ENCODE results near the gene MECR. TPM values are rescaled to one million over a fixed set of nuclear protein-coding genes. Genes with fewer than 3 reads are reported as not detected.

MECR gene
- total RNA-seq, 1 experiment from 2014 or later = 42.9 TPM

DNA sequence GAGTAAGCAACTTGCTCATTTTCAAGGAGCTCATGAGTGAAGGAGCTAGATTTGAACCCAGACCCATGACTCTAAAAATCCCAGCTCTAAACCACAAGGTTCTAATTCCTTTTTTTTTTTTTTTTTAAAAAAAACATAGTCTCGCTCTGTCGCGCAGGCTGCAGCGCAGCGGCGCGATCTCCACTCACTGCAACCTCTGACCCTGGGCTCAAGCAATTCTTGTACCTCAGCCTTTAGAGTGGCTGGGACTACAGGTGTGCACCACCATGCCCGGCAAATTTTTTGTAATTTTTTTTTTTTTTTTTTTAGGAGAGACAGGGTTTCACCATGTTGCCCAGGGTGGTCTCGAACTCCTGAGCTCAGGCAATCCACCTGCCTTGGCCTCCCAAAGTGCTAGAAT, 62.8 kb downstream of the MECR start (continued):
- TF ChIP-seq YY1 (IDR thresholded peaks at IDR 0.05; ENCODE audit: extremely low read depth, insufficient replicate concordance, low read depth, low read length) (no peak), SP1 (IDR thresholded peaks at IDR 0.05; ENCODE audit: low read depth) (no peak), POLR2AphosphoS5 (IDR thresholded peaks at IDR 0.05; ENCODE audit: low read depth, low read length) (no peak), SRF (IDR thresholded peaks at IDR 0.05; ENCODE audit: low read depth) (no peak), TCF7L2 (IDR thresholded peaks at IDR 0.05; ENCODE audit: borderline replicate concordance, extremely low read depth, insufficient read depth, insufficient read length) (no peak)

DNA sequence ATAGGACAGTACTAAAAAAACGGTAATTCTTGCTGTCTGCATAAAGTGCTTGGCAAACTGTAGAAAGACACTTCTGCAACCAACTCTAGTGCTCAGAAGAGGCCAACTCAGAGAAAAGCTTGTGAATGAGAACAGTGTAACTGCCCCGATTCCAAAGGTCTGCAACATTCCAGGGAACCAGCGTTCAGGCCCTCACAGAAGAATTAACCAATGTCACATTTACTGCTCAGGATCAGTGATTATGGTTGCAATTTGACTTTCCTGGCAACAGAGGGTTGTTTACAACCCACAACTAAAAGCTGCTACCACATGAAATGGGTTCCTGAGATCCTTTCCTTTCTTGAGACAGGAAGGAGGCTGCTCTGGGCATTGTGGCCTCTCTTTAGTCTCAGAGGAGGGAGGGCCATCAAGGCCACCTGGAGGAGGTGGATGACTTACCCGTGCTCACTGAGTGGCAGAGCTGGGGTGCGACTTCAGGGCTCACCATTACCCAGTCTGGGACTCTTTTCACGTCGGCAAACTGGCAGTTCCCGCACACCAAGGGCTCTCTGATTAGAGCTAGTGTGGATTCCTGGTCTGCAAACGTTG, 64.3 kb downstream of the MECR start:
- peaks cover 52% of the 10 kb centered on the region for H4K20me1 ChIP-seq (ENCODE audit: insufficient read depth)
- POLR2A ChIA-PET = interaction anchor here (0.9 to 1.5 kb wide), 2 partner anchors 8 to 15 kb away, joined by 3 to 4 read pairs; partner anchors contain the start of gene SRSF4
- ATAC-seq = no peak
- no peak overlapping the region for H2AFZ ChIP-seq (ENCODE audit: low read depth, low read length, poor library complexity, severe bottlenecking)
- H3K27me3 ChIP-seq (ENCODE audit: insufficient read depth, low read length) = no peaks in the 10 kb centered on the region
- H3K79me2 ChIP-seq (ENCODE audit: insufficient read depth, low read length) = peaks cover 100% of the 10 kb centered on the region
- no peak overlapping the region for H3K4me3 ChIP-seq (replicated peaks in 1 of 2; ENCODE audit: low read depth in 1 of 2, low read length in 2 of 2)
- TF ChIP-seq SIN3A (IDR thresholded peaks at IDR 0.05; ENCODE audit: low read depth) (no peak), YY1 (IDR thresholded peaks at IDR 0.05; ENCODE audit: extremely low read depth, insufficient replicate concordance, low read depth, low read length) (no peak), RAD21 (IDR thresholded peaks at IDR 0.05; ENCODE audit: low read depth) (no peak), EZH2phosphoT487 (IDR thresholded peaks at IDR 0.05; ENCODE audit: borderline replicate concordance) (no peak), ZFX (IDR thresholded peaks at IDR 0.05) (no peak), SRF (IDR thresholded peaks at IDR 0.05; ENCODE audit: low read depth) (no peak), JUND (IDR thresholded peaks at IDR 0.05) (no peak), EGR1 (IDR thresholded peaks at IDR 0.05; ENCODE audit: low read depth) (no peak), POLR2AphosphoS5 (IDR thresholded peaks at IDR 0.05; ENCODE audit: low read depth, low read length) (no peak), TCF7L2 (IDR thresholded peaks at IDR 0.05; ENCODE audit: borderline replicate concordance, extremely low read depth, insufficient read depth, insufficient read length) (no peak), EZH2 (IDR thresholded peaks at IDR 0.05) (no peak), POLR2A (IDR thresholded peaks at IDR 0.05; ENCODE audit: borderline replicate concordance, extremely low read depth, insufficient read depth, insufficient read length) (no peak), ZNF274 (IDR thresholded peaks at IDR 0.05; ENCODE audit: low read depth, low read length) (no peak), CEBPB (IDR thresholded peaks at IDR 0.05; ENCODE audit: low read depth) (no peak), FOSL1 (IDR thresholded peaks at IDR 0.05; ENCODE audit: low read depth) (no peak)
- TF ChIP-seq, protein P1, sequence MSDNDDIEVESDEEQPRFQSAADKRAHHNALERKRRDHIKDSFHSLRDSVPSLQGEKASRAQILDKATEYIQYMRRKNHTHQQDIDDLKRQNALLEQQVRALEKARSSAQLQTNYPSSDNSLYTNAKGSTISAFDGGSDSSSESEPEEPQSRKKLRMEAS (IDR thresholded peaks at IDR 0.05) = no peak
- TF ChIP-seq, protein P2, sequence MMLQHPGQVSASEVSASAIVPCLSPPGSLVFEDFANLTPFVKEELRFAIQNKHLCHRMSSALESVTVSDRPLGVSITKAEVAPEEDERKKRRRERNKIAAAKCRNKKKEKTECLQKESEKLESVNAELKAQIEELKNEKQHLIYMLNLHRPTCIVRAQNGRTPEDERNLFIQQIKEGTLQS (IDR thresholded peaks at IDR 0.05) = no peak
- TF ChIP-seq, protein P3, sequence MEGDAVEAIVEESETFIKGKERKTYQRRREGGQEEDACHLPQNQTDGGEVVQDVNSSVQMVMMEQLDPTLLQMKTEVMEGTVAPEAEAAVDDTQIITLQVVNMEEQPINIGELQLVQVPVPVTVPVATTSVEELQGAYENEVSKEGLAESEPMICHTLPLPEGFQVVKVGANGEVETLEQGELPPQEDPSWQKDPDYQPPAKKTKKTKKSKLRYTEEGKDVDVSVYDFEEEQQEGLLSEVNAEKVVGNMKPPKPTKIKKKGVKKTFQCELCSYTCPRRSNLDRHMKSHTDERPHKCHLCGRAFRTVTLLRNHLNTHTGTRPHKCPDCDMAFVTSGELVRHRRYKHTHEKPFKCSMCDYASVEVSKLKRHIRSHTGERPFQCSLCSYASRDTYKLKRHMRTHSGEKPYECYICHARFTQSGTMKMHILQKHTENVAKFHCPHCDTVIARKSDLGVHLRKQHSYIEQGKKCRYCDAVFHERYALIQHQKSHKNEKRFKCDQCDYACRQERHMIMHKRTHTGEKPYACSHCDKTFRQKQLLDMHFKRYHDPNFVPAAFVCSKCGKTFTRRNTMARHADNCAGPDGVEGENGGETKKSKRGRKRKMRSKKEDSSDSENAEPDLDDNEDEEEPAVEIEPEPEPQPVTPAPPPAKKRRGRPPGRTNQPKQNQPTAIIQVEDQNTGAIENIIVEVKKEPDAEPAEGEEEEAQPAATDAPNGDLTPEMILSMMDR (IDR thresholded peaks at IDR 0.05 in 2 of 3, conservative IDR thresholded peaks at IDR 0.05 in 1 of 3; ENCODE audit: borderline replicate concordance in 1 of 3, insufficient read depth in 1 of 3, low read depth in 2 of 3, low read length in 2 of 3) = no peak
- H3K9ac ChIP-seq (ENCODE audit: low read length) = no peak overlapping the region
- H3K4me1 ChIP-seq (ENCODE audit: control insufficient read depth in 1 of 2, insufficient read depth in 2 of 2, low read length in 2 of 2) = no peaks in the 10 kb centered on the region
- RAD21 ChIA-PET (ENCODE audit: low non-redundant PET in 1 of 2, low total read pairs in 2 of 2, uncharacterized antibody in 2 of 2, unreplicated experiment in 2 of 2) = no interaction called here
- H3K4me2 ChIP-seq (ENCODE audit: low read length) = no peak overlapping the region
- H3K9me3 ChIP-seq (ENCODE audit: control insufficient read depth in 1 of 2, insufficient read depth in 1 of 2, low read depth in 1 of 2, low read length in 2 of 2) = no peaks in the 10 kb centered on the region
- H3K36me3 ChIP-seq (ENCODE audit: control insufficient read depth in 1 of 2, insufficient read depth in 2 of 2, low read length in 2 of 2) = peaks cover 11 to 32% of the 10 kb centered on the region in 2 experiments
- H3K27ac ChIP-seq (ENCODE audit: low read depth, low read length) = no peak overlapping the region
- intact Hi-C loops (cut with micrococcal nuclease) = no loop called here
- no peaks in the 10 kb centered on the region for H3K9me2 ChIP-seq (ENCODE audit: insufficient read depth)
- CTCF ChIA-PET = no interaction called here
- no TSS peak for BruUV-seq (replicated peaks)
- DNase-seq (ENCODE audit: low read depth, low spot score) = no peak
